Tibial artery (tissue), 4 donors: ENCODE measurements around the gene ZMIZ2.
A peak's percentile ranks its signal among the peaks of the same experiment; 100 is the strongest.
"Not testable (repeated sequence)": the region's sequence is repeated elsewhere in the genome, so short reads cannot be mapped to it uniquely, and the experiment has no call there.

ENCODE experiments used
- DNase-seq, 2 donors: peaks; one replicate each; pipeline ENCODE4 v3.0.0-alpha.2; 2019
- H3K27ac ChIP-seq, 2 donors: fragments of 200-600 bp; sonication (generic) in 1 of 2; 1 replicate in 1 of 2; 2 replicates in 1 of 2; pipeline ENCODE4 v1.5.1; 2018 to 2019; ENCODE audit warnings: mild to moderate bottlenecking in 1 of 2
- H3K27me3 ChIP-seq, 2 donors: fragments of 200-600 bp; sonication (generic) in 1 of 2; one replicate each; pipeline versions ENCODE4 v1.5.1 to v1.6.0; 2016 to 2019
- H3K36me3 ChIP-seq, 3 donors: fragments of 200-600 bp; sonication (generic) in 2 of 3; one replicate each; pipeline ENCODE4 v1.5.1; 2016 to 2019; ENCODE audit warnings: mild to moderate bottlenecking in 2 of 3
- H3K4me1 ChIP-seq, 4 donors: fragments of 200-600 bp; sonication (generic) in 2 of 4; 1 replicate in 3 of 4; 2 replicates in 1 of 4; pipeline ENCODE4 v1.5.1; 2016 to 2019
- H3K4me3 ChIP-seq, 2 donors: fragments of 200-600 bp; sonication (generic) in 1 of 2; 1 replicate in 1 of 2; 2 replicates in 1 of 2; pipeline ENCODE4 v1.5.1; 2018 to 2019; ENCODE audit warnings: mild to moderate bottlenecking in 2 of 2
- H3K9me3 ChIP-seq, 3 donors: fragments of 200-600 bp; sonication (generic) in 1 of 3; one replicate each; pipeline ENCODE4 v1.5.1; 2016 to 2019
- intact Hi-C: fragments of 100-400 bp; cut with DNase I; formaldehyde crosslinking; loops from one replicate; pipeline ENCODE4 v1.15.0; 2023; ENCODE audit warnings: low total_unique reads
- TF ChIP-seq, protein P1 (sequence below), 2 experiments: fragments of 200-600 bp in 1 of 2; fragments of 450-650 bp in 1 of 2; IDR thresholded peaks; one replicate each; pipeline ENCODE4 v1.5.1; 2017 to 2019; ENCODE audit warnings: antibody characterized with exemption in 2 of 2, mild to moderate bottlenecking in 1 of 2, moderate library complexity in 1 of 2

Gene ZMIZ2, protein sequence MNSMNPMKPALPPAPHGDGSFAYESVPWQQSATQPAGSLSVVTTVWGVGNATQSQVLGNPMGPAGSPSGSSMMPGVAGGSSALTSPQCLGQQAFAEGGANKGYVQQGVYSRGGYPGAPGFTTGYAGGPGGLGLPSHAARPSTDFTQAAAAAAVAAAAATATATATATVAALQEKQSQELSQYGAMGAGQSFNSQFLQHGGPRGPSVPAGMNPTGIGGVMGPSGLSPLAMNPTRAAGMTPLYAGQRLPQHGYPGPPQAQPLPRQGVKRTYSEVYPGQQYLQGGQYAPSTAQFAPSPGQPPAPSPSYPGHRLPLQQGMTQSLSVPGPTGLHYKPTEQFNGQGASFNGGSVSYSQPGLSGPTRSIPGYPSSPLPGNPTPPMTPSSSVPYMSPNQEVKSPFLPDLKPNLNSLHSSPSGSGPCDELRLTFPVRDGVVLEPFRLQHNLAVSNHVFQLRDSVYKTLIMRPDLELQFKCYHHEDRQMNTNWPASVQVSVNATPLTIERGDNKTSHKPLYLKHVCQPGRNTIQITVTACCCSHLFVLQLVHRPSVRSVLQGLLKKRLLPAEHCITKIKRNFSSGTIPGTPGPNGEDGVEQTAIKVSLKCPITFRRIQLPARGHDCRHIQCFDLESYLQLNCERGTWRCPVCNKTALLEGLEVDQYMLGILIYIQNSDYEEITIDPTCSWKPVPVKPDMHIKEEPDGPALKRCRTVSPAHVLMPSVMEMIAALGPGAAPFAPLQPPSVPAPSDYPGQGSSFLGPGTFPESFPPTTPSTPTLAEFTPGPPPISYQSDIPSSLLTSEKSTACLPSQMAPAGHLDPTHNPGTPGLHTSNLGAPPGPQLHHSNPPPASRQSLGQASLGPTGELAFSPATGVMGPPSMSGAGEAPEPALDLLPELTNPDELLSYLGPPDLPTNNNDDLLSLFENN

DNA sequence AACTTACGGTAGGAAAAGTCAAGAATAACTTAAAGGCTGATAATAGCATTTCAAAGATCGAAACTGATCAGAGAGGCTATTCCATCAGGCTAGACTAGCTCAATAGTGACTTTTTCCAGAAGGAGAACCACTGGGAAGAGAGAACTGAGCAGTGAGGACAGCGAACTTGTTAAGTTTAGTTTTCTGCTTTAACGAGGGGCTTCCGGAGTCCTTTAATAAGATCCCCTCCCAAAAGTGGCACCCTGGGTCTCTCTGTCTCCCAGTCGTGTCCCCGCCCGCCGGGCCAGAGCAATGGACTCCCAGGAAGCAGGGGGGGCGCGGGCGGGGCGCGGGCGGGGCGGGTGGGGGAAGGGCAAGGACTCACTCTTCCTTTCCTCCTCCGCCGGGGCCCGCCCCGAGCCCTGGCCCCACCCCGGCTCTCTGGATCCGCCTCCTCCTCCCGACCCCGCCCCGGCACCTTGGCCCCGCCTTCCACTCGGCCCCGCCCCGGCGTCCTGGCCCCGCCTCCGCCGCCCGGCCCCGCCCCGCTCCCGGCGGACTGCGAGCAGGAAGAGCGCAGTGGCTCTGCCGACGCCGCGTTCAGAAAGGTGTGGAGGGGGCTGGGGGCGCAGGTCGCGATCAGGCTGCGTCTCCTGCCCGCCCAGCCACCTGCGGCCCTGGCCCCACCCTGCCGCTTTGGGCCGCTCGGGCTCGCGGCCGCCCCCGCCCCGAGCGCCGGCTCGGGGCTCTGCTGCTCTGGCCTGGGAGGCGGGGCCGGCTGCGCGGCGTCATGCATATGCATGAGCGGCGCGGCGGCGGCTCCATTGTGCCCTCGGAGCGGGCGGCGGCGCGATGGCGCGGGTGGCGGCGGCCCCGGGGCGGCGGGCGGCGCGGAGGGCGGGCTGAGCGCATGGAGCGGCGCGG lies at the start of gene ZMIZ2:
TSS of gene ZMIZ2 (plus strand) at position 803 of the 903 bp plus-strand sequence. CDS start 7,403 bp downstream, outside the sequence.
- peak within 1 kb of the TSS; percentile 83 to 91 for H3K27ac ChIP-seq
- intact Hi-C loops = loop anchor here (1.0 to 5.0 kb wide), 2 partner anchors 48 to 166 kb away; partner anchors contain the start of genes PPIA and TMED4
- no peaks in the 10 kb centered on the region for H3K27me3 ChIP-seq
- H3K4me3 ChIP-seq = peak within 1 kb of the TSS; percentile 88 to 92
- TF ChIP-seq, protein P1, sequence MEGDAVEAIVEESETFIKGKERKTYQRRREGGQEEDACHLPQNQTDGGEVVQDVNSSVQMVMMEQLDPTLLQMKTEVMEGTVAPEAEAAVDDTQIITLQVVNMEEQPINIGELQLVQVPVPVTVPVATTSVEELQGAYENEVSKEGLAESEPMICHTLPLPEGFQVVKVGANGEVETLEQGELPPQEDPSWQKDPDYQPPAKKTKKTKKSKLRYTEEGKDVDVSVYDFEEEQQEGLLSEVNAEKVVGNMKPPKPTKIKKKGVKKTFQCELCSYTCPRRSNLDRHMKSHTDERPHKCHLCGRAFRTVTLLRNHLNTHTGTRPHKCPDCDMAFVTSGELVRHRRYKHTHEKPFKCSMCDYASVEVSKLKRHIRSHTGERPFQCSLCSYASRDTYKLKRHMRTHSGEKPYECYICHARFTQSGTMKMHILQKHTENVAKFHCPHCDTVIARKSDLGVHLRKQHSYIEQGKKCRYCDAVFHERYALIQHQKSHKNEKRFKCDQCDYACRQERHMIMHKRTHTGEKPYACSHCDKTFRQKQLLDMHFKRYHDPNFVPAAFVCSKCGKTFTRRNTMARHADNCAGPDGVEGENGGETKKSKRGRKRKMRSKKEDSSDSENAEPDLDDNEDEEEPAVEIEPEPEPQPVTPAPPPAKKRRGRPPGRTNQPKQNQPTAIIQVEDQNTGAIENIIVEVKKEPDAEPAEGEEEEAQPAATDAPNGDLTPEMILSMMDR (IDR thresholded peaks at IDR 0.05) = no peak
- DNase-seq = peak; percentile 92 to 94
- no peaks in the 10 kb centered on the region for H3K9me3 ChIP-seq
- H3K36me3 ChIP-seq = no peaks in the 10 kb centered on the region
- H3K4me1 ChIP-seq = peaks cover 0 to 26% (median 20%) of the 10 kb centered on the region in 4 donors

DNA sequence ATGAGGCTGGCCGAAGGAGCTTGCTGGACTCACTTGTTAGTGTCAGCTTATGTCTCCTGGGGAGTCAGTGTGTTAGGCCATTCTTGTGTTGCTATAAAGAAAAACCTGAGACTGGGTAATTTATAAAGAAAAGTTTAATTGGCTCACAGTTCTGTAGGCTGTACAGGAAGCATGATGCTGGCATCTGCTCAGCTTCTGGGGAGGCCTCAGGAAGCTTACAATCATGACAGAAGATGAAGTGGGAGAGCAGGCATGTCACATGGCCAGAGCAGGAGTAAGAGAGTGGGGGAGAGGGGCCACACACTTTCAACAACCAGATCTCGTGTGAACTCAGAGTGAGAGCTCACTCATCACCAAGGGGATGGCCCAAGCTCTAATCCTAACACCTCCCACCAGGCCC lies 49.0 kb upstream of the ZMIZ2 start:
- H3K4me3 ChIP-seq, H3K27ac ChIP-seq, intact Hi-C loops, H3K27me3 ChIP-seq, H3K9me3 ChIP-seq, H3K4me1 ChIP-seq: not testable (repeated sequence)
- peaks cover 73 to 93% (median 85%) of the 10 kb centered on the region in 3 donors for H3K36me3 ChIP-seq
- DNase-seq = peak in 1 of 2 donors; percentile 5

DNA sequence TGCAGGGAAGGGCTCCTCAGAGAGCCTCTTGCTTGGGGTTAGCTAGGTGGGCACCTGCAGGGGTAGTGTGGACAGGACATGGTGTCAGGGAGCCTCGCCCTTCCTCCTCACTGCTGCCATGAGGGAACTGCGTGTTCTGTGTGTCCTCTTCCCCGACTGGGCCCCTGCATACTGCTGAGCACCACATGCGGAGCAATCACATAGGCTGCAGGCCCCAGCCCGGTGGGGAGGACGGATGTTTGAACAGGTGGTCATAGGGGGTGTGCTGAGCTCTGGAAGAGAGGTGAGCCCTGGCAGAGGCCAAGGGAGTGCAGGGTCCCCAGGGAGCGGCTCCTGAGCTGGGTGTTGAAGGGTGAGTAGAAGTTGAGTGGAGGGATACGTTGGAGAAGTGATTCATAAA lies 48.3 kb upstream of the ZMIZ2 start:
- H3K27me3 ChIP-seq = no peaks in the 10 kb centered on the region
- peak in 1 of 2 donors; percentile 59 for DNase-seq
- H3K4me1 ChIP-seq = no peaks in the 10 kb centered on the region
- TF ChIP-seq, protein P1 (IDR thresholded peaks at IDR 0.05) = no peak
- H3K9me3 ChIP-seq = no peaks in the 10 kb centered on the region
- intact Hi-C loops = no loop called here
- peaks cover 73 to 86% (median 77%) of the 10 kb centered on the region in 3 donors for H3K36me3 ChIP-seq
- no peak overlapping the region for H3K4me3 ChIP-seq
- H3K27ac ChIP-seq = no peak overlapping the region

DNA sequence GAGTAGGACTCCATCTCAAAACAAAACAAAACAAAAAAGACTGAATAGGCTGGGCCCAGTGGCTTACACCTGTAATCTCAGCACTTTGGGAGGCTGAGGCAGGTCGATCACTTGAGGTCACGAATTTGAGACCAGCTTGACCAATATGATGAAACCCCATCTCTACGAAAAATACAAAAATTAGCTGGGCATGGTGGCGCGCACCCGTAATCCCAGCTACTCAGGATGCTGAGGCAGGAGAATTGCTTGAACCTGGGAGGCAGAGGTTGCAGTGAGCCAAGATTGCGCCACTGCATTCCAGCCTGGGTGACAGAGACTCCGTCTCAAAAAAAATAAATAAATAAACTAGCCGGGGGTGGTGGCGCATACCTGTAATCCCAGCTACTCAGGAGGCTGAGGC lies 45.3 kb upstream of the ZMIZ2 start:
- peaks cover 61 to 83% (median 63%) of the 10 kb centered on the region in 3 donors for H3K36me3 ChIP-seq
- H3K27me3 ChIP-seq, H3K4me3 ChIP-seq, intact Hi-C loops, H3K4me1 ChIP-seq, H3K27ac ChIP-seq, H3K9me3 ChIP-seq: not testable (repeated sequence)
- peak in 1 of 2 donors; percentile 53 for DNase-seq

DNA sequence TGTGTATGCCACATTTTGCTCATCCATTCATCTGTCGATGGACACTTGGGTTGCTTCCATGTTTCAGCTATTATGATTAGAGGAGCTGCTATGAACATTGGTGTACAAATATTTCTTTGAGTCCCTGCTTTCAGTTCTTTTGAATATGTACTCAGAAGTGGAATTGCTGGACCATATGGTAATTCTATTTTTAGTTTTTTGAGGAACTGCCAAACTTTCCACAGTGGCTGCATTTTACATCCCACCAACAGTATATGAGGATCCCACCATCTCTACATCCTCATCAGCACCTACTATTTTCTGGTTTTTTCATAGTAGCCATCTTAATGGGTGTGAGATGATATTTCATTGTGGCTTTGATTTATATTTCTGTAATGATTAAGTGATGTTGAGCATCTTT lies 44.7 kb upstream of the ZMIZ2 start:
- Histone ChIP-seq H3K9me3 (no peaks in the 10 kb centered on the region), H3K27ac (no peak overlapping the region), H3K27me3 (no peaks in the 10 kb centered on the region), H3K36me3 (peaks cover 61 to 83% (median 63%) of the 10 kb centered on the region in 3 donors), H3K4me1 (no peaks in the 10 kb centered on the region), H3K4me3 (no peak overlapping the region)
- intact Hi-C loops = no loop called here
- DNase-seq = no peak
- TF ChIP-seq, protein P1 (IDR thresholded peaks at IDR 0.05) = no peak

DNA sequence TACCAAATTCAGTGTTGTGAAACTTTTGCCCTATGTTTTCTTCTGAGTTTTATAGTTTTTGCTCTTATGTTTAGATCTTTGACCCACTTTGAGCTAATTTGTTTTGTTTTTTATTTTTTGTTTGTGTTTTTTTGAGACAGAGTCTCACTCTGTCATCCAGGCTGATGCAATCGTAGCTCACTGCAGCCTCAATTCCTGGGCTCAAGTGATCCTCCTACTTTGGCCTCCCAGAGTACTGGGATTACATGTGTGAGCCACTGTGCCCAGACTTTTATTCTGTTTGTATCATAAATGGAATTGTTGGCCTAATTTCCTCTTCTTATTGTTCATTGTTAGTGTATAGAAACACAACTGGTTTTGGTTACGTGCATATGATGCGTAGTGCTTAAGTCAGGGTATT lies 43.2 kb upstream of the ZMIZ2 start:
- peaks cover 50 to 83% (median 59%) of the 10 kb centered on the region in 3 donors for H3K36me3 ChIP-seq
- peak in 1 of 2 donors; percentile 1 for DNase-seq
- H3K4me1 ChIP-seq = no peaks in the 10 kb centered on the region
- H3K27ac ChIP-seq = no peak overlapping the region
- intact Hi-C loops = no loop called here
- no peaks in the 10 kb centered on the region for H3K27me3 ChIP-seq
- TF ChIP-seq, protein P1 (IDR thresholded peaks at IDR 0.05) = no peak
- H3K9me3 ChIP-seq = no peaks in the 10 kb centered on the region
- no peak overlapping the region for H3K4me3 ChIP-seq
